ENCODE results near the gene PJA2.

PJA2 gene

DNA sequence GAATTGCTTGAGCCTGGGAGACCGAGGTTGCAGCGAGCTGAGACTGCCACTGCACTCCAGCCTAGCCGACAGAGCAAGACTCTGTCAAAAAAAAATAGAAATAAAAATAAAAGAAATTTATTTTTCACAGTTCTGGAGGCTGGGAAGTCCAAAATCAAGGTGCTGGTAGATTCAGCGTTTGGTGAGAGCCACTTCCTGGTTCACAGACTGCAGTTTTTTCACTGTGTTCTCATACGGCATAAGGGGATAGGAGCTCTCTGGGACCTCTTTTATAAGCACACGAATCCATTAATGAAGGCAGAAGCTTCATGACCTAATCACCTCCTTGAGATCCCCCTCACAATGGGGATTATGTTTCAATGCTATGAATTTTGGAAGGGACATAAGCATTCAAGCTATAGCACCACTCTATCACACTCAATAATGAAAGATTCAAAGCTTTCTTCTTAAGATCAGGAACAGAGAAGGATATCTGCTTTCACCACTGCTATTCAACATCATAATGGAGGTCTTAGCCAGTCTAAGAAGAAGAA is 5.3 kb downstream of the PJA2 start:
- no peak for DNase-seq (ENCODE audit: low read depth)
- H3K4me3 ChIP-seq (ENCODE audit: low read depth, low read length): no peak overlapping the region
- TF ChIP-seq, protein P1, sequence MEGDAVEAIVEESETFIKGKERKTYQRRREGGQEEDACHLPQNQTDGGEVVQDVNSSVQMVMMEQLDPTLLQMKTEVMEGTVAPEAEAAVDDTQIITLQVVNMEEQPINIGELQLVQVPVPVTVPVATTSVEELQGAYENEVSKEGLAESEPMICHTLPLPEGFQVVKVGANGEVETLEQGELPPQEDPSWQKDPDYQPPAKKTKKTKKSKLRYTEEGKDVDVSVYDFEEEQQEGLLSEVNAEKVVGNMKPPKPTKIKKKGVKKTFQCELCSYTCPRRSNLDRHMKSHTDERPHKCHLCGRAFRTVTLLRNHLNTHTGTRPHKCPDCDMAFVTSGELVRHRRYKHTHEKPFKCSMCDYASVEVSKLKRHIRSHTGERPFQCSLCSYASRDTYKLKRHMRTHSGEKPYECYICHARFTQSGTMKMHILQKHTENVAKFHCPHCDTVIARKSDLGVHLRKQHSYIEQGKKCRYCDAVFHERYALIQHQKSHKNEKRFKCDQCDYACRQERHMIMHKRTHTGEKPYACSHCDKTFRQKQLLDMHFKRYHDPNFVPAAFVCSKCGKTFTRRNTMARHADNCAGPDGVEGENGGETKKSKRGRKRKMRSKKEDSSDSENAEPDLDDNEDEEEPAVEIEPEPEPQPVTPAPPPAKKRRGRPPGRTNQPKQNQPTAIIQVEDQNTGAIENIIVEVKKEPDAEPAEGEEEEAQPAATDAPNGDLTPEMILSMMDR (IDR thresholded peaks at IDR 0.05; ENCODE audit: low read depth, low read length): no peak
- TF ChIP-seq, protein P2, sequence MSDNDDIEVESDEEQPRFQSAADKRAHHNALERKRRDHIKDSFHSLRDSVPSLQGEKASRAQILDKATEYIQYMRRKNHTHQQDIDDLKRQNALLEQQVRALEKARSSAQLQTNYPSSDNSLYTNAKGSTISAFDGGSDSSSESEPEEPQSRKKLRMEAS (IDR thresholded peaks at IDR 0.05; ENCODE audit: low read depth, low read length): no peak
- TF ChIP-seq MYC (IDR thresholded peaks at IDR 0.05; ENCODE audit: low read depth, low read length): no peak
- TF ChIP-seq POLR2A (IDR thresholded peaks at IDR 0.05; ENCODE audit: extremely low read depth, insufficient read length): no peak

DNA sequence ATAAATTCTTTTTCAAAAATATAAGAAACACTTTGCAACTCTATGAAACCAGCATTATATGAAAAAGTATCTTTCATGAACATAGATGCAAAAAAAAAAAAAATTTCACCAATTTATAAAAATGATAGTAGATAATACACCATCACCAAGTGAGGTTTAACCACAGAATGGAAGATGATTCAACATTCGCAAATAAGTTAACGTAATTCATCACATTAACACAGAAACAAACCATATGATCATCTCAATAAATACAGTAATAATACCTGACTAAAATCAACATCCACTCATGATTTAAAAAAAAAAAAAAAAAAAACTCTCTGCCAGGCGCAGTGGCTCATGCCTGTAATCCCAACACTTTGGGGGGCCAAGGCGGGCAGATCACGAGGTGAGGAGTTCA is 6.3 kb downstream of the PJA2 start:
- no peak for DNase-seq (ENCODE audit: low read depth)
- TF ChIP-seq, protein P1 (IDR thresholded peaks at IDR 0.05; ENCODE audit: low read depth, low read length): no peak
- TF ChIP-seq POLR2A (IDR thresholded peaks at IDR 0.05; ENCODE audit: extremely low read depth, insufficient read length) (no peak), MYC (IDR thresholded peaks at IDR 0.05; ENCODE audit: low read depth, low read length) (no peak)
- TF ChIP-seq, protein P2 (IDR thresholded peaks at IDR 0.05; ENCODE audit: low read depth, low read length): no peak
- no peak overlapping the region for H3K4me3 ChIP-seq (ENCODE audit: low read depth, low read length)

DNA sequence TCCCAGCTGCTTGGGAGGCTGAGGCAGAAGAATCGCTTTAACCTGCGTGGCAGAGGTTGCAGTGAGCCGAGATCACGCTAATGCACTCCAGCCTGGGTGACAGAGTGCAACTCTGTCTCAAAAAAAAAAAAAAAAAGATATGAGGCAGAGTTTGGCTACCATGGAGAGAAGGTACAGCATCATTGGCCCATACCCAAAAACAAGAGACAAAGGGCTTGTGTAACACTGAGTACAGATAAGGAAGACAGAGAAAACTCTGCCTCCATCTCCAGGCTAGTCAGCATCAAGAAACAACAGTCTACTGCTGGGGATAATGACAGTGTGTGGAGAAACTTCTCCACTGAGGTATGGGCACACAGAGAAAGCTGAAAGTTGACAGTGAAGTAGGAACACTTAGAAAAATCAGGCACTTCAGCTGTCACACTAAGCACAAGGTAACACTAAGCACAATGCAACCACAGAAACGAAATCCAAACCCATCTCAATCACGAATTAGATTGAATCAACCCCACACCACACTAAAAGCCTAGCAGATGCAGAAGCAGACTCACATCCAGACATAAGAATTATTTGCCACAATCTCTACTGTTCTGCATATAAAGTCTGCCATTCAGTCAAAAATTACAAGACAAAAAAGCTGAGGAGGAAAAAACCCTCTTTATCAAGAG is 10.5 kb downstream of the PJA2 start:
- DNase-seq (ENCODE audit: low read depth): no peak
- no peak overlapping the region for H3K4me3 ChIP-seq (ENCODE audit: low read depth, low read length)
- TF ChIP-seq, protein P2 (IDR thresholded peaks at IDR 0.05; ENCODE audit: low read depth, low read length): no peak
- TF ChIP-seq, protein P1 (IDR thresholded peaks at IDR 0.05; ENCODE audit: low read depth, low read length): no peak
- TF ChIP-seq POLR2A (IDR thresholded peaks at IDR 0.05; ENCODE audit: extremely low read depth, insufficient read length) (no peak), MYC (IDR thresholded peaks at IDR 0.05; ENCODE audit: low read depth, low read length) (no peak)

DNA sequence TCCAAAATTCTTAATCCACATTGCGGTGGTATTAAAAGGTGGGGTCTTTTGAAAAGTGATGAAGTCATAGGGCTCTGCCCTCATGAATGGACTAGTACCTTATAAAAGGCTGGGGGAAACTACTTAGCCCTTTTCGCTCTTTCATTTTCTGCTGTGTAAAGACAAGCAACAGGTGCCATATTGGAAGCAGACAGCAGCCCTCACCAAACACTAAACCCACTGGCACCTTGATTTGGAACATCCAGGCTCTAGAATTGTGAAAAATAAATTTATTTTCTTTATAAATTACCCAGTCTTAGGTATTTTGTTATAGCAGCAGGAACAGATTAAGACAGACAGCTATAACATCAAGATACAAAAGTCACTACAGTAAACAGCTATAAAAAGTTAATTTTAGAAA is 12.8 kb downstream of the PJA2 start:
- TF ChIP-seq, protein P2 (IDR thresholded peaks at IDR 0.05; ENCODE audit: low read depth, low read length): no peak
- no peak for DNase-seq (ENCODE audit: low read depth)
- H3K4me3 ChIP-seq (ENCODE audit: low read depth, low read length): no peak overlapping the region

DNA sequence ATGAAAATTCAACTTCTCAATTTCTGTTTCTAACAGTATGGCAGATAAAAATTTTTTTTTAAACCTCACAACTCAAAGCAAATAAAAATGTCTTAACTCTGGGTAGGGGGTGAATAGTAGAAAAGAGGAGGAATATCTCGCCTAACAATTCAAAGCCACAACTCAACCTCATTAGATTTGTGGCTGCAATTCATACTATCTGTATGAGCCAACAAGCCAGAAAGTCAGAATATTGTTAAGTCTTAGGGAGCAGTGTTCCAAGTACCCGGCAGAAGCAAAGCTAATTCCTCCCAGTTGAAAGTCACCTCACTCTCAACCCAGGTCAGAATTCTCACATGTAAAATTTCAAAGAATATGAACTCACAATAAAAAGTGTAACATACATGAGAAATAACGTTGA is 15.0 kb downstream of the PJA2 start:
- H3K4me3 ChIP-seq (ENCODE audit: low read depth, low read length): no peak overlapping the region
- TF ChIP-seq, protein P2 (IDR thresholded peaks at IDR 0.05; ENCODE audit: low read depth, low read length): no peak
- TF ChIP-seq MYC (IDR thresholded peaks at IDR 0.05; ENCODE audit: low read depth, low read length): no peak
- no peak for TF ChIP-seq POLR2A (IDR thresholded peaks at IDR 0.05; ENCODE audit: extremely low read depth, insufficient read length)
- TF ChIP-seq, protein P1 (IDR thresholded peaks at IDR 0.05; ENCODE audit: low read depth, low read length): no peak
- DNase-seq (ENCODE audit: low read depth): no peak

DNA sequence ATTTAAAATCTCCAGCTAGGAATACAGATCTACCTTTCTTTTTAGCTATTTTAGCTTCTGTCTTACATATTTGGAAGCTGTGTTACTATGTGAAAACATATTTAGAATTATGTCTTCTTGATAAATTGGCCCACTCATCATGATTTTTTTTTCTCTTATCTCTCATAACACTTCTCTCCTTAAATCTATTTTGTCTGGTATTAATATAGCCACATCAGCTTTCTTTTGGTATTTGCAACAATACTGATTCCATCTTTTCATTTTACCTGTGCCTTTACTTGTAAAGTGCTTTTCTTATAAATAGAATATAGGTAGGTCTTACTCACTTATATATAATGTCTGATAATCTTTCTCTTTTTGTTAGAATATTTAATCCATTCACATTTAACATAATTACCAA is 19.6 kb downstream of the PJA2 start:
- TF ChIP-seq, protein P1 (IDR thresholded peaks at IDR 0.05; ENCODE audit: low read depth, low read length): no peak
- TF ChIP-seq, protein P2 (IDR thresholded peaks at IDR 0.05; ENCODE audit: low read depth, low read length): no peak
- TF ChIP-seq POLR2A (IDR thresholded peaks at IDR 0.05; ENCODE audit: extremely low read depth, insufficient read length): no peak
- no peak for TF ChIP-seq MYC (IDR thresholded peaks at IDR 0.05; ENCODE audit: low read depth, low read length)
- H3K4me3 ChIP-seq (ENCODE audit: low read depth, low read length): no peak overlapping the region
- DNase-seq (ENCODE audit: low read depth): no peak
